Transverse colon (tissue), 4 donors: ENCODE results near the gene CHMP4B.

ENCODE experiments used
- EP300 ChIP-seq: sonication (generic); formaldehyde crosslinking; IDR thresholded peaks from one replicate; pipeline ENCODE4 v1.6.1; 2017; ENCODE audit warnings: antibody characterized with exemption, low read depth
- POLR2AphosphoS5 ChIP-seq, 3 donors: sonication (generic); formaldehyde crosslinking; IDR thresholded peaks; one replicate each; pipeline ENCODE4 v1.6.1; 2016; ENCODE audit warnings: antibody characterized with exemption in 3 of 3
- TF ChIP-seq, protein P1 (sequence below), 5 experiments: fragments of 200-600 bp in 3 of 5; fragments of 450-650 bp in 2 of 5; sonication (generic) in 3 of 5; IDR thresholded peaks; 1 replicate in 2 of 5; 2 replicates in 3 of 5; pipeline ENCODE4 v1.5.1; 2016 to 2017; ENCODE audit warnings: antibody characterized with exemption in 5 of 5, inconsistent platforms in 3 of 5, mild to moderate bottlenecking in 2 of 5, moderate library complexity in 1 of 5

DNA sequence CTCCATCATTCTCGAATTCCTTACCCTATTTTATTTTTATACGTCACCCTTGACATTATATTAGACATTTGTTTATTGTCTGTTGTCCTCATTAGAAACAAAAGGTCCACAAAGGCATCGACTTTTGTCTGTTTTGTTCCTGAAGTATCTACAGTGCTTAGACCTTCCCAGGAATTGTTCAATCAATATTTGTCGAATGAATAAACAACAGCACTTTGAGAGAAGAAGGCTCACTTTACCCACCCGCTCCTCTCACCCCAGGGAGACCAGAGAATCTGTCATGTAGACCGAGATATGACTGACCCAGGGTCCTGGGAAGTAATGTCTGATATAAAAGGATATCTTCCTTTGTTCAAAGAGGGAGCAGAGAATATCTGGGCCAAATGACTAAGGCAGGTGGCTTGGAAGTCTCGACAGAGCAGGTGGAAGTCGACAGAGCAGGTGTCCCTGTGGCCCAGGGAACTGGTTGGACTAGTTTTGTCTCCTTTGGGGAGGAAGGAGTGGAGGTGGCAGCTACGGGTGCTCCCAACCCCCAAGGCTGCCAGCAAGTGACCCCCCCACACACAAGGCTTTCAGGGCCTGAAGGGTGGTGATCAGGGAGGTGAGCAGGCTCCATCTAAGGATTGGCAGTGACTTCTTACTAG, 14.8 kb upstream of the CHMP4B start:
- TF ChIP-seq, protein P1, sequence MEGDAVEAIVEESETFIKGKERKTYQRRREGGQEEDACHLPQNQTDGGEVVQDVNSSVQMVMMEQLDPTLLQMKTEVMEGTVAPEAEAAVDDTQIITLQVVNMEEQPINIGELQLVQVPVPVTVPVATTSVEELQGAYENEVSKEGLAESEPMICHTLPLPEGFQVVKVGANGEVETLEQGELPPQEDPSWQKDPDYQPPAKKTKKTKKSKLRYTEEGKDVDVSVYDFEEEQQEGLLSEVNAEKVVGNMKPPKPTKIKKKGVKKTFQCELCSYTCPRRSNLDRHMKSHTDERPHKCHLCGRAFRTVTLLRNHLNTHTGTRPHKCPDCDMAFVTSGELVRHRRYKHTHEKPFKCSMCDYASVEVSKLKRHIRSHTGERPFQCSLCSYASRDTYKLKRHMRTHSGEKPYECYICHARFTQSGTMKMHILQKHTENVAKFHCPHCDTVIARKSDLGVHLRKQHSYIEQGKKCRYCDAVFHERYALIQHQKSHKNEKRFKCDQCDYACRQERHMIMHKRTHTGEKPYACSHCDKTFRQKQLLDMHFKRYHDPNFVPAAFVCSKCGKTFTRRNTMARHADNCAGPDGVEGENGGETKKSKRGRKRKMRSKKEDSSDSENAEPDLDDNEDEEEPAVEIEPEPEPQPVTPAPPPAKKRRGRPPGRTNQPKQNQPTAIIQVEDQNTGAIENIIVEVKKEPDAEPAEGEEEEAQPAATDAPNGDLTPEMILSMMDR (IDR thresholded peaks at IDR 0.05): no peak
- TF ChIP-seq EP300 (no peak), POLR2AphosphoS5 (IDR thresholded peaks at IDR 0.05) (peak in 2 of 3 donors; percentile 59 to 62)
